ENCODE measurements around the gene YPEL2.

The YPEL2 gene

GRCh38 chr17:59366773-59367656 is 35.6 kb downstream of the YPEL2 start (continued):
- no peak for TF ChIP-seq HOXA7 (CRISPR knock-in tag; IDR thresholded peaks at IDR 0.05; ENCODE audit: borderline replicate concordance)
- TF ChIP-seq, protein P1, sequence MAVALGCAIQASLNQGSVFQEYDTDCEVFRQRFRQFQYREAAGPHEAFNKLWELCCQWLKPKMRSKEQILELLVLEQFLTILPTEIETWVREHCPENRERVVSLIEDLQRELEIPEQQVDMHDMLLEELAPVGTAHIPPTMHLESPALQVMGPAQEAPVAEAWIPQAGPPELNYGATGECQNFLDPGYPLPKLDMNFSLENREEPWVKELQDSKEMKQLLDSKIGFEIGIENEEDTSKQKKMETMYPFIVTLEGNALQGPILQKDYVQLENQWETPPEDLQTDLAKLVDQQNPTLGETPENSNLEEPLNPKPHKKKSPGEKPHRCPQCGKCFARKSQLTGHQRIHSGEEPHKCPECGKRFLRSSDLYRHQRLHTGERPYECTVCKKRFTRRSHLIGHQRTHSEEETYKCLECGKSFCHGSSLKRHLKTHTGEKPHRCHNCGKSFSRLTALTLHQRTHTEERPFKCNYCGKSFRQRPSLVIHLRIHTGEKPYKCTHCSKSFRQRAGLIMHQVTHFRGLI (tag by site-specific recombination; IDR thresholded peaks at IDR 0.05): peak; percentile 40; the same call in 1 of the 2 replicates
- no peak for TF ChIP-seq ZNF280D (tag by site-specific recombination; IDR thresholded peaks at IDR 0.05)
- TF ChIP-seq, protein P2, sequence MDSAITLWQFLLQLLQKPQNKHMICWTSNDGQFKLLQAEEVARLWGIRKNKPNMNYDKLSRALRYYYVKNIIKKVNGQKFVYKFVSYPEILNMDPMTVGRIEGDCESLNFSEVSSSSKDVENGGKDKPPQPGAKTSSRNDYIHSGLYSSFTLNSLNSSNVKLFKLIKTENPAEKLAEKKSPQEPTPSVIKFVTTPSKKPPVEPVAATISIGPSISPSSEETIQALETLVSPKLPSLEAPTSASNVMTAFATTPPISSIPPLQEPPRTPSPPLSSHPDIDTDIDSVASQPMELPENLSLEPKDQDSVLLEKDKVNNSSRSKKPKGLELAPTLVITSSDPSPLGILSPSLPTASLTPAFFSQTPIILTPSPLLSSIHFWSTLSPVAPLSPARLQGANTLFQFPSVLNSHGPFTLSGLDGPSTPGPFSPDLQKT (IDR thresholded peaks at IDR 0.05; ENCODE audit: borderline replicate concordance, low read depth, low read length): no peak
- no peak for TF ChIP-seq ZNF707 (tag by site-specific recombination; IDR thresholded peaks at IDR 0.05)
- TF ChIP-seq ZNF24 (tag by site-specific recombination; IDR thresholded peaks at IDR 0.05): no peak; the same call in 1 of the 2 replicates
- no peak for TF ChIP-seq ZNF501 (tag by site-specific recombination; IDR thresholded peaks at IDR 0.05)
- no peak for TF ChIP-seq ZNF324 (tag by site-specific recombination; IDR thresholded peaks at IDR 0.05)
- TF ChIP-seq KLF16 (tag by site-specific recombination; IDR thresholded peaks at IDR 0.05): no peak
- no peak for TF ChIP-seq ZNF114 (tag by site-specific recombination; IDR thresholded peaks at IDR 0.05)
- TF ChIP-seq, protein P3, sequence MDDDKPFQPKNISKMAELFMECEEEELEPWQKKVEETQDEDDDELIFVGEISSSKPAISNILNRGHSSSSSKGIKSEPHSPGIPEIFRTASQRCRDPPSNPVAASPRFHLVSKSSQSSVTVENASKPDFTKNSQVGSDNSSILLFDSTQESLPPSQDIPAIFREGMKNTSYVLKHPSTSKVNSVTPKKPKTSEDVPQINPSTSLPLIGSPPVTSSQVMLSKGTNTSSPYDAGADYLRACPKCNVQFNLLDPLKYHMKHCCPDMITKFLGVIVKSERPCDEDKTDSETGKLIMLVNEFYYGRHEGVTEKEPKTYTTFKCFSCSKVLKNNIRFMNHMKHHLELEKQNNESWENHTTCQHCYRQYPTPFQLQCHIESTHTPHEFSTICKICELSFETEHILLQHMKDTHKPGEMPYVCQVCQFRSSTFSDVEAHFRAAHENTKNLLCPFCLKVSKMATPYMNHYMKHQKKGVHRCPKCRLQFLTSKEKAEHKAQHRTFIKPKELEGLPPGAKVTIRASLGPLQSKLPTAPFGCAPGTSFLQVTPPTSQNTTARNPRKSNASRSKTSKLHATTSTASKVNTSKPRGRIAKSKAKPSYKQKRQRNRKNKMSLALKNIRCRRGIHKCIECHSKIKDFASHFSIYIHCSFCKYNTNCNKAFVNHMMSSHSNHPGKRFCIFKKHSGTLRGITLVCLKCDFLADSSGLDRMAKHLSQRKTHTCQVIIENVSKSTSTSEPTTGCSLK (tag by site-specific recombination; IDR thresholded peaks at IDR 0.05): no peak
- TF ChIP-seq ZNF148 (tag by site-specific recombination; IDR thresholded peaks at IDR 0.05; ENCODE audit: borderline replicate concordance): no peak
- TF ChIP-seq ZNF654 (tag by site-specific recombination; IDR thresholded peaks at IDR 0.05; ENCODE audit: low read depth): no peak
- TF ChIP-seq ZNF76 (tag by site-specific recombination; IDR thresholded peaks at IDR 0.05; ENCODE audit: borderline replicate concordance, low read depth): no peak
- TF ChIP-seq SP7 (tag by site-specific recombination; IDR thresholded peaks at IDR 0.05): no peak
- no peak for TF ChIP-seq ZNF398 (tag by site-specific recombination; IDR thresholded peaks at IDR 0.05)
- peak; percentile 82 for TF ChIP-seq ZBTB17 (tag by site-specific recombination; IDR thresholded peaks at IDR 0.05)
- no peak for TF ChIP-seq ZNF768 (tag by site-specific recombination; IDR thresholded peaks at IDR 0.05)
- no peak for TF ChIP-seq ZNF311 (tag by site-specific recombination; IDR thresholded peaks at IDR 0.05; ENCODE audit: borderline replicate concordance)
- TF ChIP-seq ZNF341 (tag by site-specific recombination; IDR thresholded peaks at IDR 0.05; ENCODE audit: low read depth): no peak
- no peak for TF ChIP-seq ZNF560 (tag by site-specific recombination; IDR thresholded peaks at IDR 0.05; ENCODE audit: borderline replicate concordance)
- TF ChIP-seq OSR2 (tag by site-specific recombination; IDR thresholded peaks at IDR 0.05): peak; percentile 69
- TF ChIP-seq RBAK (tag by site-specific recombination; IDR thresholded peaks at IDR 0.05): no peak
- no peak for TF ChIP-seq ZNF692 (tag by site-specific recombination; IDR thresholded peaks at IDR 0.05)
- TF ChIP-seq ZFHX2 (tag by site-specific recombination; conservative IDR thresholded peaks at IDR 0.05): peak; percentile 41; the same call in 1 of the 2 replicates

Measured in HEK293 (cell line).